GM13976 (cell line): ENCODE data around the gene RAB27B.

Experiments
- DNase-seq: peaks from one replicate; pipeline ENCODE4 v3.0.0; 2012; ENCODE audit warnings: low spot score
- CTCF ChIP-seq: IDR thresholded peaks from 2 replicates; pipeline ENCODE4 v1.5.1; 2012; ENCODE audit warnings: borderline replicate concordance, mild to moderate bottlenecking; ENCODE audit not compliant: insufficient read depth; ENCODE audit errors: extremely low read depth, missing control alignments, control extremely low read depth
- in situ Hi-C: fragments of 300-500 bp; cut with MboI; formaldehyde crosslinking; loops from one replicate; pipeline ENCODE4 v1.12.0; 2022; ENCODE audit warnings: low sequenced_read_pairs, mixed read lengths, inconsistent platforms; ENCODE audit not compliant: unreplicated experiment

Gene RAB27B

GRCh38 chr18:54932472-54932871, 104.2 kb downstream of the RAB27B start:
- TF ChIP-seq CTCF = no peak
- in situ Hi-C loops = no loop called here

GRCh38 chr18:54938506-54938905, 110.2 kb downstream of the RAB27B start:
- DNase-seq = no peak
- no peak for TF ChIP-seq CTCF
- in situ Hi-C loops = no loop called here

More at GRCh38 chr18:54932472-54932871, 104.2 kb downstream of the RAB27B start:
- no peak for DNase-seq

- in situ Hi-C loops = no loop called here
- no peak for TF ChIP-seq CTCF
- DNase-seq = no peak
Observed at GRCh38 chr18:54939361-54939917, 111.2 kb downstream of the RAB27B start.

- in situ Hi-C loops = no loop called here
- no peak for DNase-seq
- no peak for TF ChIP-seq CTCF
Observed at GRCh38 chr18:54942144-54942543, 113.9 kb downstream of the RAB27B start.

- TF ChIP-seq CTCF = no peak
- in situ Hi-C loops = no loop called here
- DNase-seq = no peak
Observed at GRCh38 chr18:54942569-54942968, 114.3 kb downstream of the RAB27B start.
